Sciatic nerve (tissue), 1 donor: ENCODE data around the gene TMEM244. TPM values are rescaled to one million over a fixed set of nuclear protein-coding genes. Genes with fewer than 3 reads are reported as not detected.

ENCODE experiments used
- total RNA-seq: library from RNA; stranded (reverse); fragmentation: NEBNext Ultra II Directional; extraction: Animal tissue kit (Norgen Biotek cat#: 25700); gene quantifications from one replicate; pipeline ENCODE4 v1.2.1, GENCODE V29; 2021
- donor health status: DM: no; HTN: no; CAD: no.

The TMEM244 gene
- total RNA-seq, 1 donor from 2014 or later: not detected

Other genes with a start within 250 kb of the TMEM244 start
- 18.2 TPM for gene ARHGAP18, start 151.1 kb downstream of the TMEM244 start, total RNA-seq
- 24.2 TPM for gene L3MBTL3, start 157.3 kb upstream of the TMEM244 start, total RNA-seq